ENCODE measurements around the gene TEX19.

Gene TEX19

GRCh38 chr17:82322526-82323453, 36.3 kb upstream of the TEX19 start:
- no peak for DNase-seq (ENCODE audit: low read depth)
- no peak for TF ChIP-seq CTCF (IDR thresholded peaks at IDR 0.05; ENCODE audit: low read depth, low read length, missing control alignments)

GRCh38 chr17:82323514-82324234, 35.4 kb upstream of the TEX19 start:
- TF ChIP-seq CTCF (IDR thresholded peaks at IDR 0.05; ENCODE audit: low read depth, low read length, missing control alignments), result no peak
- no peak for DNase-seq (ENCODE audit: low read depth)
- H3K4me3 ChIP-seq (ENCODE audit: low read depth, low read length), result no peak overlapping the region

More at GRCh38 chr17:82322526-82323453, 36.3 kb upstream of the TEX19 start:
- H3K4me3 ChIP-seq (ENCODE audit: low read depth, low read length), result no peak overlapping the region

- DNase-seq (ENCODE audit: low read depth), result no peak
- no peak for TF ChIP-seq CTCF (IDR thresholded peaks at IDR 0.05; ENCODE audit: low read depth, low read length, missing control alignments)
- no peak overlapping the region for H3K4me3 ChIP-seq (ENCODE audit: low read depth, low read length)
Measured at GRCh38 chr17:82324566-82325285, 34.3 kb upstream of the TEX19 start.

- no peak for DNase-seq (ENCODE audit: low read depth)
- H3K4me3 ChIP-seq (ENCODE audit: low read depth, low read length), result no peak overlapping the region
- no peak for TF ChIP-seq CTCF (IDR thresholded peaks at IDR 0.05; ENCODE audit: low read depth, low read length, missing control alignments)
Measured at GRCh38 chr17:82325286-82326180, 33.5 kb upstream of the TEX19 start.

DNA sequence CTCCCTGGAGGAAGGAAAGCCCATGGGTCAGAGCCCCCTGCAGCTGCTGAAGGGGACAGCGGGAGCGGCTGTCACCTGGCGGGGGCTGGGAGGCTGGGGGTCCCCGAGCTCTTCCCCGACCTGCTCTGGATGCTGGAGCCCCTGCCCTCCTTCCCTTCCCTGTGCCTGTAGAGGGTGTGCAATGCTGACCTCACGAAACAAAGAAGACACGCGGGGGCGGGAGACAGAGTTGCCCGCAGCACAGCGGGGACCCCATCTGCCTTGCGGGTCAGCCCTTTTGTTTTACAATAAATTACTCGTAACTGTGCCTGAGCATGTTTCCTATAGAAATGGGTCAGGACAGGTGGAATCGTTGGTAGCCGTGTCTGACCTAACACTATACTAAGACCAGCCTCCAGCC, 31.8 kb upstream of the TEX19 start:
- no peak for TF ChIP-seq CTCF (IDR thresholded peaks at IDR 0.05; ENCODE audit: low read depth, low read length, missing control alignments)
- H3K4me3 ChIP-seq (ENCODE audit: low read depth, low read length), result no peak overlapping the region
- DNase-seq (ENCODE audit: low read depth), result no peak

- no peak for DNase-seq (ENCODE audit: low read depth)
- no peak overlapping the region for H3K4me3 ChIP-seq (ENCODE audit: low read depth, low read length)
- TF ChIP-seq CTCF (IDR thresholded peaks at IDR 0.05; ENCODE audit: low read depth, low read length, missing control alignments), result no peak
Measured at GRCh38 chr17:82327757-82328140, 31.3 kb upstream of the TEX19 start.

Measured in GM12864 (cell line).